ENCODE data around the gene NELL2. TPM values are rescaled to one million over a fixed set of nuclear protein-coding genes. Genes with fewer than 3 reads are reported as not detected.

NELL2 gene
- total and polyA plus RNA-seq, 9 of the 15 experiments (the other 6 are each of a cell fraction or from before 2014, with no cell fraction given): 0.32 to 1.1 (median 0.53) TPM

DNA sequence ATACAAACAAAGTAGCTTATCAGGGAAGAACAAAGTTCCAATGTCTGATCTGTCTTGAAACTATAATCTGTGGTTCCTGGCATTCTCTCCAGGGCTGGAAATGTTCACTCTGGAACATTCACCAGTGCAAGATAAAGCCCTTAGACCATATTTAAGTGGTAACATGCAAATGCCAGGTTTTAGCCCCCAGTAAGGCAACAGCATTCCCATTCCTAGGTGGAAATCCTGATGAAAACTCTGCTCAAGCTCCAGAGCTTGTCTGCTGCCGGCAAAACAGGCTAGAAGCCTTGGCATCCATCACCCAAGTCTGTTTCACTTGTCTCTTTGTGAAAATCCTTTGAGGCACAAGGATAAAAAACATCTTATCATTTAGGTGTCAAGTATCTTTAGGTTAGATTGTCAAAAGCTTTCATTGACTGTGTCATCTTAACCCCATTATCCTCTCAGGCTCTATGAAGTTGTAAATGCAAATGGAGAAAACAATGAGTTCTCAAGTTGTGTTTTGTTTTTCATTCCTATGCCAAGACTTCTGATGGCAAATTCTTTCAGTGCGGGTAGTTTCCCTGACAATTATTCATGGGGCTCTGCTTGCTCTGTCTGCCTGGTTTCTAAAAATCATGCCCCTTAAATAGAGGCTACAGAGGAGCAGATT is 344.7 kb downstream of the NELL2 start:
- CTCF ChIA-PET (ENCODE audit: low intra/inter-chr PET ratio): no interaction called here
- no TSS peak for BruUV-seq (replicated peaks)
- Histone ChIP-seq H3K9ac (ENCODE audit: insufficient read depth in 1 of 2, low read depth in 2 of 2, low read length in 2 of 2) (no peak overlapping the region), H3K79me2 (ENCODE audit: control insufficient read depth, insufficient read depth, low read length) (no peaks in the 10 kb centered on the region), H4K20me1 (replicated peaks; ENCODE audit: control insufficient read depth, insufficient read depth, low read length) (no peaks in the 10 kb centered on the region), H3K36me3 (ENCODE audit: control insufficient read depth, insufficient read depth, low read length) (no peaks in the 10 kb centered on the region), H3K4me1 (replicated peaks in 1 of 2; ENCODE audit: control insufficient read depth in 2 of 2, insufficient read depth in 2 of 2, low read length in 2 of 2) (no peaks in the 10 kb centered on the region), H2AFZ (ENCODE audit: low read depth, low read length) (no peak overlapping the region), H3K9me1 (ENCODE audit: control insufficient read depth, insufficient read depth, low read length) (no peaks in the 10 kb centered on the region), H3K27me3 (ENCODE audit: control insufficient read depth in 2 of 2, insufficient read depth in 2 of 2, low read length in 2 of 2) (no peaks in the 10 kb centered on the region), H3K9me3 (replicated peaks; ENCODE audit: control insufficient read depth, insufficient read depth, low read depth, low read length) (no peaks in the 10 kb centered on the region; the same call in 1 of the 2 replicates), H3K27ac (ENCODE audit: extremely low read depth, low read depth, low read length) (no peak overlapping the region), H3K4me2 (ENCODE audit: insufficient read depth, low read length) (no peak overlapping the region), H3K4me3 (no peak overlapping the region)
- WGBS (ENCODE audit: insufficient coverage, low coverage, missing lambda C conversion rate): 0% methylated on average over 2 of the region's 2 CpGs
- intact Hi-C loops (cut with micrococcal nuclease): no loop called here
- FAIRE-seq: no peak
- DNase-seq (ENCODE audit: extremely low read depth in 1 of 4, low spot score in 3 of 4): no peak
- in situ Hi-C loops (cut with MboI): no loop called here
- no peak for ATAC-seq
- POLR2A ChIA-PET: interaction anchor here (0.7 kb wide), 1 partner anchor 26 kb away, joined by 3 read pairs; no protein-coding TSS in a partner anchor
- TF ChIP-seq TEAD4 (IDR thresholded peaks at IDR 0.05; ENCODE audit: low read length) (no peak), TEAD4 (CRISPR knock-in tag; IDR thresholded peaks at IDR 0.05; ENCODE audit: borderline replicate concordance) (no peak), FOXA1 (IDR thresholded peaks at IDR 0.05; ENCODE audit: borderline replicate concordance) (no peak), POLR2G (IDR thresholded peaks at IDR 0.05; ENCODE audit: low read depth, low read length) (no peak), RFX5 (IDR thresholded peaks at IDR 0.05; ENCODE audit: low read depth, low read length) (no peak), ZFP1 (CRISPR knock-in tag; IDR thresholded peaks at IDR 0.05) (no peak), KHSRP (IDR thresholded peaks at IDR 0.05) (no peak), RAD51 (IDR thresholded peaks at IDR 0.05; ENCODE audit: borderline replicate concordance, low read depth) (no peak), CTBP1 (IDR thresholded peaks at IDR 0.05; ENCODE audit: borderline replicate concordance) (no peak), ETS2 (tag; IDR thresholded peaks at IDR 0.05; ENCODE audit: borderline replicate concordance, poor library complexity, severe bottlenecking) (no peak), HOMEZ (CRISPR knock-in tag; IDR thresholded peaks at IDR 0.05) (no peak)
- TF ChIP-seq, protein P1, sequence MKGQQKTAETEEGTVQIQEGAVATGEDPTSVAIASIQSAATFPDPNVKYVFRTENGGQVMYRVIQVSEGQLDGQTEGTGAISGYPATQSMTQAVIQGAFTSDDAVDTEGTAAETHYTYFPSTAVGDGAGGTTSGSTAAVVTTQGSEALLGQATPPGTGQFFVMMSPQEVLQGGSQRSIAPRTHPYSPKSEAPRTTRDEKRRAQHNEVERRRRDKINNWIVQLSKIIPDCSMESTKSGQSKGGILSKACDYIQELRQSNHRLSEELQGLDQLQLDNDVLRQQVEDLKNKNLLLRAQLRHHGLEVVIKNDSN (CRISPR knock-in tag; IDR thresholded peaks at IDR 0.05): no peak

Measured in K562 (cell line).